GM18907 (cell line): Measurements from ENCODE around the gene CCL17.
A peak's percentile ranks its signal among the peaks of the same experiment; 100 is the strongest.
"Not testable (repeated sequence)": the region's sequence is repeated elsewhere in the genome, so short reads cannot be mapped to it uniquely, and the experiment has no call there.

Experiments
- ATAC-seq: cut with Tn5 transposase; IDR thresholded peaks from one replicate; pipeline ENCODE4 v1.9.1; 2021; ENCODE audit warnings: mild to moderate bottlenecking, moderate library complexity; ENCODE audit not compliant: unreplicated experiment

CCL17 gene

GRCh38 chr16:57395026-57395425, 9.5 kb upstream of the CCL17 start:
- ATAC-seq, result no peak

DNA sequence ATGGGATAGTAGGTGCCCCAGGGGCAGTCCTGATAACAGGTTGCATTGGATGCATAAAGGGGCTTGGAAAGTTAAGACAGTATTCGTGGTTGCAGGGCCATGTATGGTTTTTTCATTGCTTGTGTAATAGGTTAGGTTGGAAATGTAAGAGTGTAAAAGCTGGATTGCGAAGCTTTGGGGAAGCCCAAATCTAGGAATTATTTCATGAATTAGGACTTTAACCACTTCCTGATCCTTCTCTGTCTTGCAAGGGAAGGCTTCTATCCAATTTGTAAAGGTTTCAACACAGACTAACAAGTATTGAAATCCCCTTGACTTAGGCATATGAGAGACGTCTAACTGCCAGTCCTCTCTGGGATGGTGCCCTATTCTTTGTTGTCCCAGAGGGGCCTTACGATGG, 7.8 kb upstream of the CCL17 start:
- no peak for ATAC-seq

- not testable (repeated sequence) for ATAC-seq
Observed at GRCh38 chr16:57397493-57397892, 7.1 kb upstream of the CCL17 start.

DNA sequence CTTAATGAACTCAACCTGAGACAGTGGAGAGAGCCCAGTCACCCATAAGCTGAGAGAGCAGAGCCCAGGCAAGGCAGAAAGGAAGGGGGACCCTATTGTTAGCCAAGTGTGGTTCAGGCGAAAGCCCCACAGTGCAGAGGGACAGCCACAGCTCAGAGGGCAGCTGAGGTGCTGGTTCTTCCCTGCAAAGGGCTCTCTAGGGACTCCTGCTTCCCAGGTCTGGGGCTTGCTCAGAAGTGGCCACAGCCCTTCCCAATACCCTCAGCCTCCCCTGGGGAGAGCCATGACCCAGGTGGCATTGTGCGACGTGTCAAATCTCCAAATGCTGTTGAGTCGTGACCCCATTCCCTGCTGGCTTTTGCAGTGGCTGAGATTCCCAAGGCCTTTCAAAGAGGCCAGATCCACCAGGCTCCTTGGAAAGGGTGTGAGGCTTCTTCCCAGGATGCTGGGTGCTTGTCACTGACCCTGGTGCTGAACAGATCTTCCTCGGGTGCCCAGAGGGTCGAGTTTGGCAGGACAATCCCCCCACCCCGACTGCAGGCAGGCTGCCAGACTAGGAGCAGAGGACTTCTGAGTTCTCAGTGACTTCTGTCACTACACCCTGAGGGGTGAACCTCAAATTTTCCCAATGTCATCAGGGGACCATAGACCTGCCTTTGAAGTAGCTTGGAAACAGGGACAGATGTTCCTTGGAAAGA, 2.5 kb upstream of the CCL17 start:
- ATAC-seq, result no peak

- no peak for ATAC-seq
Observed at GRCh38 chr16:57405097-57405496, 530 bp downstream of the CCL17 start.

DNA sequence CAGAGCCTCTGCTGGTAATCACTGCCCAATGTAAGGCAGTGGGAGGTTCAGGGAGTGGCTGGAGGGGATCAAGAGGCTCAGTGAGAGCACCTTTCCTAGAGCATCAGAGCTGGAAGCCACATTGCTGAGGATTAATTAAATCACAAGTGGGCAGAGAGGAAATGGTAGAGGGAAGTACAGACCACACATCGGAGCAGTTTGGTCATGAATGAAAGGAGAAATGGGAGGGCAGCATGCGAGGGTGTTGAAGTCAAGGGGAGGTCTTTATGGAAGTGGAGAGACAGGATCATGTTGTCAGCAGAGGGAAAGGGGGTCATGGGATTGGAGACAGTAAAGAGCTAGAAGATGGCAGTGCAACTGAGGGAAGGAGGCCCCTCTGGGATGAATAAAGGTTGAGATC, 2.3 kb downstream of the CCL17 start:
- no peak for ATAC-seq

DNA sequence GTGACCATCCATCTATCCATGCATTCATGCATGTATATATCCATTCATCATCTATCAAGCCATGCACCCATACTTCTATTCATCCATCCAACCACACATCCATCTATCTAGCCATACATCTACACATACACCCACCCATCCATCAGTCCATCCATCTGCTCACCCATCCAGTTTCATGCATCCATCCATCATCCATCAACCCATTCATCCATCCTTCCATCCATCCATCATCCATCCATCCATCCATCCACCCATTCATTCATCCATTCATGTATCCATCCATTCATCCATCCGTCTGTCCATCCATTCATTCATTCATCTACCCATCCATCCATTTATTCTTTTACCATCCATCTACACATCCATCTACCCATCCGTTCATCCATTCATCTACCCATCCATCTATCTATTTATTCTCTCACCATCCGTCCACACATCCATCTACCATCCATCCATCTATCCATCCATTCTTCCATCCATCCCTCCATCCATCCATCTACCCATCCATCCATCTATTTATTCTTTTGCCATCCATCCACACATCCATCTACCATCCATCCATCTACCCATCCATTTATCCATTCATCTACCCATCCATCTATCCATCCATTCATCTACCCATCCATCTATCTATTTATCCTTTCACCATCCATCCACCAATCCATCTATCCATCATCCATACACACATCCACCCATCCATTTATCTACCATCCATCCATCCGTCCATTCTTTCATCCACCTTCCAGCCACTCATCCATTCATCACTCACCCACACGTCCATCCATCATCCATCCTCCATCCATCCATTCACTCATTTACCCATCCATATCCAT, 3.2 kb downstream of the CCL17 start:
- ATAC-seq, result no peak

GRCh38 chr16:57409065-57409464, 4.5 kb downstream of the CCL17 start:
- no peak for ATAC-seq

DNA sequence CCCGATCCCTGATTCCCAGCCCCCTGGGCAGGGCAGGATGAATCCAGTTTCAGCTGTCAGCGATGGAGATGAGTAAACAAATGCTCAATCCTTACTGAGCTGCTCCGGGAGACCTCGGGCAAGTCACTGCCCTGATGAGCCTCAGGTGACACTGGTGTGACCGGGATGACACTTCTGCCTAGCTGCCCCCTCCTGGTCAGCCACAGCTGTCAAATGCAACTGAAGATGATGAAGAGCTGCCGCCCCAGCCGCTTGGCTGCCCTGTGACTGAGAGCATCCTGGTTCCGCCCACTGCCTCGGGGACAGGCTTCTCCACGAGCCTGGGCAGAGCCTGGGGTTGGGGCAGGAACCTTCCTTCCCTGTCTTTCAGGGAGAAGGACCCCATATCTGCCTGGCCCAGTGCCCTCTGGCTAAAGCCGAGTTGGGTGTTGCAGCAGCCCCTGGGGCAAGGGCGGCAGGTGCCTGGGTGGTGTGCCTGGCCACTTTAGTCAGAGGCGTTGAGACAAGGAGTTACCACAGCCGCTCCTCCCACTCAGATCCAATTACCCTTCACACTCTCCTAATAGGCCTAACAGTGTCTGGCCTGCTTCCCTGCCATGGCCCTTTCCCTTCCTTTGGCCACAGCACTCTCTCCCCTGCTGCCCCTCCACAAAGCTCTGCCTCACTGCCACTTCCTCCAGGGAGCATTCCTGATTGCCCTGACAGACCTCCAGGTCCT, 5.5 kb downstream of the CCL17 start:
- no peak for ATAC-seq

DNA sequence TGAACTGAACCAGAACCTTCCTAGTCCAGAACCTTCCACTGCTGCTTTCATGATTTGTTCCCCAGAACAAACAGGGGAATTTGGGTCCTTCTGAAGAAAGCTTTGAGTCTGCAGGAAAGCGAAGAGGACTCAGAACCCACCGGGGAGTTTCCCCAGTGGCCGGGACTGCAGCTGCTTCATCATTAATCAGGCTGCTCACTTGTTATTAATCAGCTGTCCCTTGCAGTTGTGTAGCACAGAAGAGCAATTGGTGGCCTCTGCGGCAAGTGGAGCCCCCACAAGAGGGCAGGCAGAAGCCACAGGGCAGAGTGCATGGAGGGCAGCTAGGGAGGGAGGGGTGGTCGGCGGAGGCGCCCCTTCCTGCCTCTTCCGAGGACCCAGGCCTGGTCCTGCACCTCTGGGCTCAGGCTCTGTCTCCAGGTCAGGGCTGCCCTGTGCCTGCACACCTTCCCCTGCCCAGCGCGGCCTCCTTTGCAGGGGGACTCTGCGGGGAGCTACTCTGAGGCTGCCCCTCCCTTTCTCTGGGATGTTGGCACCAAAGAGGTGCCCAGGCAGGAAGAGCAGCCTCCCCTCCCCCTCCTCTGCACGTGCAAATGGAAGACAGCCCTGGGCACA, 6.9 kb downstream of the CCL17 start:
- peak; percentile 46 for ATAC-seq

- no peak for ATAC-seq
Observed at GRCh38 chr16:57412584-57412983, 8.0 kb downstream of the CCL17 start.

DNA sequence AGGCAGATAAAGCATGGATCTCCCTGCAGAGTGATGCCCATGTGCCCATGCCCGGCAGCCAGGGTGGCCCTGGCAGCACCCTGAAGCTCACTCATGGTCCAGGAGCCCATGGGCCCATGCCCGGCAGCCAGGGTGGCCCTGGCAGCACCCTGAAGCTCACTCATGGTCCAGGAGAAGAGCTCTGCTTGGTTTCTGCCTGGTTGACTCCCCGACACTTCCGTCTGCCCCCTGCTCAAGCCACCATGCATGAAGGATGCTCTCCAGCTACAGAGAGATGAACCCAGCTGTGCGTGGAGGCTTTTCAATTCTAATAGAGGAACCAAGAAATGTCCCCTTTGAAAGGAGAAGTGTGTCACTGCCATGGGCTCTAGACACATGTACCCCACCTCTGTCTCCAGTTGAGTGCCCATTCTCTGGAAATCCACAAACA, 8.7 kb downstream of the CCL17 start:
- ATAC-seq, result peak; percentile 62

GRCh38 chr16:57413733-57414132, 9.2 kb downstream of the CCL17 start:
- no peak for ATAC-seq

DNA sequence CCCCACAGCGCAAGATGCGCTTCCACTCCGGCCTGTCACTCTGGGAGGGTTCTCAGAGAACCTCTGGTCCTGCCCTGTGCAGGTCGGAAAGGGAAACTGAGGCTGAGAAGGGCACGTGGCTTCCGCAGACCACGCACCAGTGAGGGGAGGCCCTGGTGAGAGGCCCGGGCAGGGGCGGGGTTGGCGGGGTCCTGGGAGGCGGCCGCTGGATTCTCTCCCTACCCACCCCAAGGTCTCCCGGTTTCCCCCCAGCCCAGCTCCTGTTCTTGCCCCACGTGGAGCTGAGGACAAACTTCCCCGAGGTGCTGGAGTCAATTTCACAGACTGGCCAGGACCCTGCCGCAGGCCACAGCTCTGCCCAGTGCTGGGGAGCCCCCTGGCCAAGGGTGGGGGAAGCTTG, 11.5 kb downstream of the CCL17 start:
- no peak for ATAC-seq

DNA sequence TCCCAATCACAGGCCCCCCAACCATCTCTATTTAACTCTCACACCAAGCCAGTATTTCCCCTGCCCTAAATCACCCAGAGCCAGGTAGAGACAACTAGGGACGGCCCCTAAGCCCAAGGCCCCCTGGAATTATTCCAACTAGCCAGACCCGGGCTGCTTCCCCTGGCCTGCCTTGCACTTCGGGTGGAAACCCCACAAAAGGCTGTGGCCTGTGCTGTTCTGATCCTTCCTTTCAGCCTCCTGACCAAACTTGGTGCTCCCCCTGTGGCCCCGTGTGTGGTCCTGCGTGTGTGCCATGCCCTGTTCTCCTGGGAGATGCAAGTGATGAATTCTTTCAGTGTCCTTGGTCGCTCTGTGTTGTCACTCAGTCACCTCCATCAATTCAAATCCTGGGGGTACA, 14.9 kb downstream of the CCL17 start:
- no peak for ATAC-seq

DNA sequence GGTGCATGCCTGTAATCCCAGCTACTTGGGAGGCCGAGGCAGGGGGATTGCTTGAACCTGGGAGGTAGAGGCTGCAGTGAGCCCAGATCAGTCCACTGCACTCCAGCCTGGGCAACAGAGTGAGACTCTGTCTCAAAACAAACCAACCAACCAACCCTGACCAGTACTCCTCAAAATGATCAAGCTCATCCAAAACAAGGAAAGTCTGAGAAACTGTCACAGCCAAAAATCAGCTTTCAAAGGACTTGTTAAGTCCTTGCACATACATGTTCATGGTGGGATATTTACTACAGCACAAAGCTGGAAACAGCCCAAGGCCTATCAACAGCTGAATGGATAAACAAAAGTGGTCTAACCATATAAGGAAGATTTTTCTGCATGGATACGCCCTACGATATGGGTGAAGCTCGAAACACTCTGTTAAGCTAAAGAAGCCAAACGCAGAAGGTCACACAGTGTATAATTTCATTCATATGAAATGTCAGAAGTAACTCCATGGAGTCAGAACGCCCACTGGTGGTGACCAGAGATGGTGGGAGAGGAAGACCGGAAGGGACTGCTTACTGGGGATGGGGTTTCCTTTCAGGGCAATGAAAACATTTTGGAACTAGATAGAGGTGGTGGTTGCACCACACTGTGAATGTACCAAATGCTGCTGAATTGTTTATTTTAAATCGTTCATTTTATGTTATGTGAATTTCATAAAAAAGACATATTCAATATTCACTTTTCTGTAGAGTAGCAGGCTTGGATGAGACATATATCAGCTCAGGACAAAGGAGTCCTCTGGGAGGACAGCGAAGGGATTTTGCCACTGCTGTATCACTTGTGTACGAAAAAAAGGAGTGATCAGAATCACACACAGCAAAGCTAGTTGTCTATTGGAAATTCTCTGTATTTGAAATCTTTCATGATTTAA, 17.7 kb downstream of the CCL17 start:
- no peak for ATAC-seq

DNA sequence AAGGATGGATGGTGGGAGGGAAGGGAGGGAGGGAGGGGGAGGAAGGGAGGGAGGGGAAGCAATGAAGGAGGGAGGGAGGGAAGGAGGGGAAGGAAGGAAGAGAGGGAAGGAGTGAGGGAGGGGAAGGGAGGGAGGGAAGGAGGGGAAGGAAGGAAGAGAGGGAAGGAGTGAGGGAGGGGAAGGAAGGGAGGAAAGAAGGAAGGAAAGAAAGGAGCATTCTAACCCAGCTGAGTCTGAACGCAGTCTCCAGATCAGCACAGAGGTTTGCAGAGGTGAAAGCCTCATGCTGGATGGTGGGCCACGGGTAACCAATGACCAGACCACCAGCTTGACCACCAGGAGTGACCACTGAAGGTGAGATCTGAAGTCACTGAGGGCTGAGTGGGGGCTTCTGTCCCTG, 18.6 kb downstream of the CCL17 start:
- ATAC-seq, result no peak

- no peak for ATAC-seq
Observed at GRCh38 chr16:57424583-57424982, 20.0 kb downstream of the CCL17 start.

DNA sequence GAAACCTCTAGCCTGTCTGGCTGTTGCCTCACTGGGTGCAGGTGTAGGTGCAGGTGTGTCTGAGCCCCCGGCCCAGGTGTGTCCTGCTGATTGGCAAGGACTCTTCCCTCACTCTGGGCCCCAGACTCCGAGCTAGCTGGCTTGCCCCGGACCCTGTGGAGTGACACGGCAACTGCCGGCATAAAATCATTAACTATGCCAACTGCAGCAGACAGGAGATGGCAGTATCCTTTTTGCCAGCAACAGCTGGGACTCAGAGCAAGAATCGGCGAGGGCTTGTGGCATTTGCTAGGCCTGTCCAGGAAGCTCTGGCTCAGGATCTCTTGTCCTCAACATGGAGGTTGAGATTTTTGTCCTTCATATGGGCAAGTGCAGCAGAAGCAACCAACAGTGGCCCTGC, 21.8 kb downstream of the CCL17 start:
- ATAC-seq, result no peak

- no peak for ATAC-seq
Observed at GRCh38 chr16:57427307-57427706, 22.7 kb downstream of the CCL17 start.
